GM19372 (cell line): ENCODE results near the gene CDC7.
"Not testable (repeated sequence)": the region's sequence is repeated elsewhere in the genome, so short reads cannot be mapped to it uniquely, and the experiment has no call there.

Experiments used
- ATAC-seq: cut with Tn5 transposase; IDR thresholded peaks from one replicate; pipeline ENCODE4 v1.9.1; 2021; ENCODE audit warnings: mild to moderate bottlenecking, low read depth, moderate library complexity; ENCODE audit not compliant: unreplicated experiment

CDC7 gene

GRCh38 chr1:91507328-91507727, 6.7 kb downstream of the CDC7 start:
- ATAC-seq: no peak

GRCh38 chr1:91510754-91511153, 10.1 kb downstream of the CDC7 start:
- ATAC-seq: no peak

- ATAC-seq: no peak
These were observed 10.7 kb downstream of the CDC7 start for GRCh38 chr1:91511386-91511785.

GRCh38 chr1:91513160-91513559, 12.5 kb downstream of the CDC7 start:
- no peak for ATAC-seq

GRCh38 chr1:91513706-91514105, 13.1 kb downstream of the CDC7 start:
- no peak for ATAC-seq

- ATAC-seq: no peak
These were observed 15.3 kb downstream of the CDC7 start for GRCh38 chr1:91515994-91516393.

- ATAC-seq: not testable (repeated sequence)
These were observed 16.0 kb downstream of the CDC7 start for GRCh38 chr1:91516605-91517004.

GRCh38 chr1:91519167-91519566, 18.5 kb downstream of the CDC7 start:
- ATAC-seq: not testable (repeated sequence)

GRCh38 chr1:91520942-91521507, 20.4 kb downstream of the CDC7 start:
- ATAC-seq: no peak

GRCh38 chr1:91523482-91523881, 22.8 kb downstream of the CDC7 start:
- ATAC-seq: peak; percentile 94

- ATAC-seq: no peak
These were observed 25.8 kb downstream of the CDC7 start for GRCh38 chr1:91526496-91526895.

- ATAC-seq: no peak
These were observed 26.7 kb downstream of the CDC7 start for GRCh38 chr1:91527266-91527765.

- no peak for ATAC-seq
These were observed 27.1 kb downstream of the CDC7 start for GRCh38 chr1:91527781-91528180.

- ATAC-seq: no peak
These were observed 29.2 kb downstream of the CDC7 start for GRCh38 chr1:91529856-91530255.

- no peak for ATAC-seq
These were observed 32.8 kb downstream of the CDC7 start for GRCh38 chr1:91533361-91534024.

- ATAC-seq: no peak
These were observed 34.8 kb downstream of the CDC7 start for GRCh38 chr1:91535441-91535840.

GRCh38 chr1:91537281-91537986, 36.8 kb downstream of the CDC7 start:
- no peak for ATAC-seq

- ATAC-seq: no peak
These were observed 37.3 kb downstream of the CDC7 start for GRCh38 chr1:91537987-91538304.

GRCh38 chr1:91540910-91541309, 40.3 kb downstream of the CDC7 start:
- ATAC-seq: no peak

GRCh38 chr1:91541918-91542533, 41.4 kb downstream of the CDC7 start:
- no peak for ATAC-seq

GRCh38 chr1:91545506-91546300, 45.1 kb downstream of the CDC7 start:
- no peak for ATAC-seq
